SK-N-SH treated with all-trans-retinoic acid at 6 μM for 48 hours (cell line): Measurements from ENCODE around the gene GCC2.
"Not testable (repeated sequence)": the region's sequence is repeated elsewhere in the genome, so short reads cannot be mapped to it uniquely, and the experiment has no call there.

ENCODE experiments used
- ARNTL ChIP-seq: fragments of 450-650 bp; formaldehyde crosslinking; IDR thresholded peaks from 2 replicates; pipeline ENCODE4 v1.5.0; 2020; ENCODE audit warnings: low read depth, mild to moderate bottlenecking, moderate library complexity, borderline replicate concordance
- CREB5 ChIP-seq: fragments of 250-450 bp; sonication (Bioruptor Pico); IDR thresholded peaks from 2 replicates; pipeline ENCODE4 v1.5.1; 2020; ENCODE audit warnings: low read depth, mild to moderate bottlenecking, moderate library complexity
- GLIS3 ChIP-seq: fragments of 250-450 bp; sonication (Bioruptor Pico); IDR thresholded peaks from 2 replicates; pipeline ENCODE4 v1.5.0; 2020; ENCODE audit warnings: mild to moderate bottlenecking, moderate library complexity
- ISL1 ChIP-seq: fragments of 250-450 bp; sonication (Bioruptor Pico); IDR thresholded peaks from 2 replicates; pipeline ENCODE4 v2.1.2; 2022; ENCODE audit warnings: mild to moderate bottlenecking, moderate library complexity
- PATZ1 ChIP-seq: fragments of 250-450 bp; sonication (Bioruptor Pico); IDR thresholded peaks from 2 replicates; pipeline ENCODE4 v1.8.0; 2020; ENCODE audit warnings: mild to moderate bottlenecking, moderate library complexity, borderline replicate concordance
- PPARA ChIP-seq: fragments of 250-450 bp; sonication (Bioruptor Pico); IDR thresholded peaks from 2 replicates; pipeline ENCODE4 v1.5.0; 2020; ENCODE audit warnings: mild to moderate bottlenecking, borderline replicate concordance
- RARB ChIP-seq: fragments of 250-450 bp; sonication (Bioruptor Pico); IDR thresholded peaks from 2 replicates; pipeline ENCODE4 v1.8.0; 2021; ENCODE audit warnings: mild to moderate bottlenecking, moderate library complexity
- TOX ChIP-seq: fragments of 250-450 bp; sonication (Bioruptor Pico); IDR thresholded peaks from 2 replicates; pipeline ENCODE4 v1.8.0; 2021; ENCODE audit warnings: mild to moderate bottlenecking, moderate library complexity, borderline replicate concordance
- ZC3H10 ChIP-seq: fragments of 250-450 bp; sonication (Bioruptor Pico); IDR thresholded peaks from 2 replicates; pipeline ENCODE4 v1.5.1; 2021; ENCODE audit warnings: mild to moderate bottlenecking, moderate library complexity
- ZFP30 ChIP-seq: fragments of 450-650 bp; formaldehyde crosslinking; IDR thresholded peaks from 2 replicates; pipeline ENCODE4 v1.5.0; 2022; ENCODE audit warnings: mild to moderate bottlenecking, moderate library complexity
- ZNF70 ChIP-seq: fragments of 450-650 bp; formaldehyde crosslinking; IDR thresholded peaks from 2 replicates; pipeline ENCODE4 v1.5.0; 2020; ENCODE audit warnings: mild to moderate bottlenecking, moderate library complexity

GRCh38 chr2:108435578-108435977 is 13.4 kb upstream of the GCC2 start:
- not testable (repeated sequence) for TF ChIP-seq CREB5 (CRISPR knock-in tag); PATZ1; ZNF70 (CRISPR knock-in tag); RARB (CRISPR knock-in tag); ISL1; ARNTL; ZFP30 (CRISPR knock-in tag); PPARA (CRISPR knock-in tag); ZC3H10 (CRISPR knock-in tag); GLIS3 (CRISPR knock-in tag); TOX (CRISPR knock-in tag)
